Gastrocnemius medialis (tissue), 4 donors: Measurements from ENCODE around the gene SLCO4A1.

Experiments
- POLR2A ChIP-seq, 2 donors: fragments of 450-650 bp; IDR thresholded peaks; one replicate each; pipeline ENCODE4 v1.6.1; 2017; ENCODE audit warnings: antibody characterized with exemption in 2 of 2, mild to moderate bottlenecking in 2 of 2, moderate library complexity in 2 of 2
- TF ChIP-seq, protein P1 (sequence below), 5 experiments: fragments of 450-650 bp in 3 of 5; fragments of 200-600 bp in 2 of 5; sonication (generic) in 2 of 5; IDR thresholded peaks in 4 of 5; conservative IDR thresholded peaks in 1 of 5; 1 replicate in 4 of 5; 2 replicates in 1 of 5; pipeline ENCODE4 v1.5.1; 2016 to 2019; ENCODE audit warnings: antibody characterized with exemption in 5 of 5, mild to moderate bottlenecking in 3 of 5, moderate library complexity in 3 of 5

- TF ChIP-seq, protein P1, sequence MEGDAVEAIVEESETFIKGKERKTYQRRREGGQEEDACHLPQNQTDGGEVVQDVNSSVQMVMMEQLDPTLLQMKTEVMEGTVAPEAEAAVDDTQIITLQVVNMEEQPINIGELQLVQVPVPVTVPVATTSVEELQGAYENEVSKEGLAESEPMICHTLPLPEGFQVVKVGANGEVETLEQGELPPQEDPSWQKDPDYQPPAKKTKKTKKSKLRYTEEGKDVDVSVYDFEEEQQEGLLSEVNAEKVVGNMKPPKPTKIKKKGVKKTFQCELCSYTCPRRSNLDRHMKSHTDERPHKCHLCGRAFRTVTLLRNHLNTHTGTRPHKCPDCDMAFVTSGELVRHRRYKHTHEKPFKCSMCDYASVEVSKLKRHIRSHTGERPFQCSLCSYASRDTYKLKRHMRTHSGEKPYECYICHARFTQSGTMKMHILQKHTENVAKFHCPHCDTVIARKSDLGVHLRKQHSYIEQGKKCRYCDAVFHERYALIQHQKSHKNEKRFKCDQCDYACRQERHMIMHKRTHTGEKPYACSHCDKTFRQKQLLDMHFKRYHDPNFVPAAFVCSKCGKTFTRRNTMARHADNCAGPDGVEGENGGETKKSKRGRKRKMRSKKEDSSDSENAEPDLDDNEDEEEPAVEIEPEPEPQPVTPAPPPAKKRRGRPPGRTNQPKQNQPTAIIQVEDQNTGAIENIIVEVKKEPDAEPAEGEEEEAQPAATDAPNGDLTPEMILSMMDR (IDR thresholded peaks at IDR 0.05 in 4 of 5, conservative IDR thresholded peaks at IDR 0.05 in 1 of 5): no peak
- no peak for TF ChIP-seq POLR2A (IDR thresholded peaks at IDR 0.05)
These were observed 72.5 kb downstream of the SLCO4A1 start for GRCh38 chr20:62714799-62715198.
